Measurements from ENCODE around the gene MFGE8. TPM values are rescaled to one million over a fixed set of nuclear protein-coding genes. Genes with fewer than 3 reads are reported as not detected.

The MFGE8 gene
- total and polyA plus RNA-seq, 9 of the 15 experiments (the other 6 are each of a cell fraction or from before 2014, with no cell fraction given) = 2.3 to 142 (median 62.3) TPM

DNA sequence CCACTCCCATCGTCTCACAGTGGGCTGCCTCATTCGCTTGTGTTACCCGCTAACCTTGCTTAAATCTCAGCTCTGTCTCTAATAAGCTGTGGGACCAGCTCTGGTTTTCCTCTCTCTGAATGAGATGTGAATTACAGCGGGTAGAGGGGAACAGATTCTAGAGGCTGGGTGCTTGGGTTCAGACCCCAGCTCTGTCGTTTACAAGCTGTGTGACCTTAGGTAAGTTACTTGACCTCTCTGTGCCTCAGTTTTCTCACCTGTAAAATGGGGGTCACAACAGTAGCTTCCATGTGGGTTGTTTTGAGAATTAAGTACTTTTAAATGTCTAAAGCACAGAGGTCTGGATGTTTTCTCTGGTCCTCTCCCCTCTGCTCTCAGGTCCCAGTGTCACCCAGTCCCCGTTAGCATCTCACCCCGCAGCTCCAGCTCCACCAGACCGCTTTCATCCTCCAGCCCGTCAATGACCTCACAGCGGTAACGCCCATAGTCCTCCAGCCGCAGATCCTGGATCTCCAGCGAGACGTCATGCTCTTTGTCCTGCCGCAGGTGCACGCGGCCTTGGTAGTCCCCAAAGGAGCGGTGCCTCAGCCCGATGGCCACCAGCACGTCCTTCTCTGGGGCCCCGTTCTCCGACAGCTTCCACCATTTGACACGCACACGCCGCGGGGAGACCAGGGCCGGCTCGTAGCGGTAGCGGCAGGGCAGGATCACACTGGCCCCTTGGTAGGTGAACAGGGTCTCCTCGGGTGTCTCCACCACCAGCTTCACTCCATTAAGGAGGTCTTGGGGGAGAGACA lies 32.0 kb downstream of the MFGE8 start (continued):
- TF ChIP-seq, protein P1, sequence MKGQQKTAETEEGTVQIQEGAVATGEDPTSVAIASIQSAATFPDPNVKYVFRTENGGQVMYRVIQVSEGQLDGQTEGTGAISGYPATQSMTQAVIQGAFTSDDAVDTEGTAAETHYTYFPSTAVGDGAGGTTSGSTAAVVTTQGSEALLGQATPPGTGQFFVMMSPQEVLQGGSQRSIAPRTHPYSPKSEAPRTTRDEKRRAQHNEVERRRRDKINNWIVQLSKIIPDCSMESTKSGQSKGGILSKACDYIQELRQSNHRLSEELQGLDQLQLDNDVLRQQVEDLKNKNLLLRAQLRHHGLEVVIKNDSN (CRISPR knock-in tag; IDR thresholded peaks at IDR 0.05) = no peak
- TF ChIP-seq HDAC2 (IDR thresholded peaks at IDR 0.05) (peak; percentile 75; the same call in 1 of the 2 replicates), CC2D1A (IDR thresholded peaks at IDR 0.05) (no peak)
- TF ChIP-seq, protein P2, sequence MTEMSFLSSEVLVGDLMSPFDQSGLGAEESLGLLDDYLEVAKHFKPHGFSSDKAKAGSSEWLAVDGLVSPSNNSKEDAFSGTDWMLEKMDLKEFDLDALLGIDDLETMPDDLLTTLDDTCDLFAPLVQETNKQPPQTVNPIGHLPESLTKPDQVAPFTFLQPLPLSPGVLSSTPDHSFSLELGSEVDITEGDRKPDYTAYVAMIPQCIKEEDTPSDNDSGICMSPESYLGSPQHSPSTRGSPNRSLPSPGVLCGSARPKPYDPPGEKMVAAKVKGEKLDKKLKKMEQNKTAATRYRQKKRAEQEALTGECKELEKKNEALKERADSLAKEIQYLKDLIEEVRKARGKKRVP (CRISPR knock-in tag; IDR thresholded peaks at IDR 0.05) = no peak

DNA sequence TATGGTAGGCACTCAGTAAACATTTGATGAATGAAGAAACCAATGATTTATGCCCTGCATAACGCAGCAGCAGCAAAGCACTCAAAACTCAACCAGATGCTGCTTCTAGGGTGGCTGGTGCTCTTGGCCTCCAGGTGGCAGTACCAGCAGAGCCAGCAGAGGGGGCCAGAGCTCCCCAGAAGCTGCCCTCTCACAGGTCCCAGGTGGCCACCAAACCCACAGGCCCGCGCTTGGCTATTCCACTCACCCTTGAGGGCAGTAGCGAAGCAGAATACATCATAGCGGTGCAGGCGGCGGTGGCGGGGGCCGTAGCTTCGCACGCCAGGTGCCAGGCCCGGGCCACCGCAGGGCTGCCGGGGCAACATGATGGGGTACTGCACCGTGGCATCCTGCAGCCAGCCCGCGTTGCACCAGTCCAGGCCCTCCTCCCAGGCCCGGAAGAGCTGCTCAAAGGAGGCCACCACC lies 34.4 kb downstream of the MFGE8 start:
- no peak overlapping the region for H3K9ac ChIP-seq (ENCODE audit: insufficient read depth in 1 of 2, low read depth in 2 of 2, low read length in 2 of 2)
- FAIRE-seq (peak; percentile 82), DNase-seq (ENCODE audit: extremely low read depth in 1 of 4, low spot score in 3 of 4) (peak; percentile 74 to 83 (median 83)), ATAC-seq (peak; percentile 96)
- no peaks in the 10 kb centered on the region for H3K79me2 ChIP-seq (ENCODE audit: control insufficient read depth, insufficient read depth, low read length)
- no peak overlapping the region for H3K4me2 ChIP-seq (ENCODE audit: insufficient read depth, low read length)
- intact Hi-C loops (cut with micrococcal nuclease) (no loop called here), in situ Hi-C loops (cut with MboI) (no loop called here)
- no peaks in the 10 kb centered on the region for H3K9me1 ChIP-seq (ENCODE audit: control insufficient read depth, insufficient read depth, low read length)
- ChIA-PET CTCF (ENCODE audit: low intra/inter-chr PET ratio) (interaction anchor here (1.3 kb wide), 1 partner anchor 299 kb away, joined by 4 read pairs; no protein-coding TSS in a partner anchor), POLR2A (interaction anchor here (0.6 to 1.4 kb wide), 9 partner anchors 9 to 167 kb away, joined by 3 to 5 read pairs (median 3); no protein-coding TSS in a partner anchor)
- H2AFZ ChIP-seq (ENCODE audit: low read depth, low read length) = no peak overlapping the region
- no peak overlapping the region for H3K4me3 ChIP-seq
- WGBS (ENCODE audit: insufficient coverage, low coverage, missing lambda C conversion rate) = 25% methylated on average over 14 of the region's 18 CpGs
- H3K27me3 ChIP-seq (ENCODE audit: control insufficient read depth in 2 of 2, insufficient read depth in 2 of 2, low read length in 2 of 2) = peaks cover 11 to 36% of the 10 kb centered on the region in 2 experiments; a peak in 3 of 5 replicates
- peaks cover 5% of the 10 kb centered on the region; the same call in 1 of the 2 replicates for H4K20me1 ChIP-seq (replicated peaks; ENCODE audit: control insufficient read depth, insufficient read depth, low read length)
- H3K4me1 ChIP-seq (replicated peaks in 1 of 2; ENCODE audit: control insufficient read depth in 2 of 2, insufficient read depth in 2 of 2, low read length in 2 of 2) = peaks cover 8 to 34% of the 10 kb centered on the region in 2 experiments; a peak in 4 of 5 replicates
- no peaks in the 10 kb centered on the region for H3K9me3 ChIP-seq (replicated peaks; ENCODE audit: control insufficient read depth, insufficient read depth, low read depth, low read length)
- H3K27ac ChIP-seq (ENCODE audit: extremely low read depth, low read depth, low read length) = no peak overlapping the region
- H3K36me3 ChIP-seq (ENCODE audit: control insufficient read depth, insufficient read depth, low read length) = no peaks in the 10 kb centered on the region
- no TSS peak for BruUV-seq (replicated peaks)
- TF ChIP-seq TFAM (CRISPR knock-in tag; conservative IDR thresholded peaks at IDR 0.05) = no peak
- no peak for TF ChIP-seq NCOA6 (IDR thresholded peaks at IDR 0.05)
- TF ChIP-seq TCFL5 (CRISPR knock-in tag; conservative IDR thresholded peaks at IDR 0.05) = no peak
- no peak for TF ChIP-seq PCBP1 (IDR thresholded peaks at IDR 0.05; ENCODE audit: low read depth, low read length, poor library complexity, severe bottlenecking)
- no peak for TF ChIP-seq YBX1 (IDR thresholded peaks at IDR 0.05)
- no peak for TF ChIP-seq TAF15 (IDR thresholded peaks at IDR 0.05; ENCODE audit: low read depth, low read length)
- TF ChIP-seq SAFB (IDR thresholded peaks at IDR 0.05; ENCODE audit: borderline replicate concordance, low read depth, low read length) = no peak
- TF ChIP-seq BHLHE40 (IDR thresholded peaks at IDR 0.05; ENCODE audit: low read length) = 0 out of 2 replicates have a peak, but pooled peaks have one; percentile 27
- 0 out of 2 replicates have a peak, but pooled peaks have one; percentile 14 for TF ChIP-seq MYC (IDR thresholded peaks at IDR 0.05; ENCODE audit: low read depth, low read length)
- TF ChIP-seq MYC (CRISPR knock-in tag; IDR thresholded peaks at IDR 0.05; ENCODE audit: borderline replicate concordance, low read depth) = no peak
- TF ChIP-seq, protein P3, sequence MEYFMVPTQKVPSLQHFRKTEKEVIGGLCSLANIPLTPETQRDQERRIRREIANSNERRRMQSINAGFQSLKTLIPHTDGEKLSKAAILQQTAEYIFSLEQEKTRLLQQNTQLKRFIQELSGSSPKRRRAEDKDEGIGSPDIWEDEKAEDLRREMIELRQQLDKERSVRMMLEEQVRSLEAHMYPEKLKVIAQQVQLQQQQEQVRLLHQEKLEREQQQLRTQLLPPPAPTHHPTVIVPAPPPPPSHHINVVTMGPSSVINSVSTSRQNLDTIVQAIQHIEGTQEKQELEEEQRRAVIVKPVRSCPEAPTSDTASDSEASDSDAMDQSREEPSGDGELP (CRISPR knock-in tag; IDR thresholded peaks at IDR 0.05; ENCODE audit: borderline replicate concordance) = peak; percentile 56
- TF ChIP-seq, protein P4, sequence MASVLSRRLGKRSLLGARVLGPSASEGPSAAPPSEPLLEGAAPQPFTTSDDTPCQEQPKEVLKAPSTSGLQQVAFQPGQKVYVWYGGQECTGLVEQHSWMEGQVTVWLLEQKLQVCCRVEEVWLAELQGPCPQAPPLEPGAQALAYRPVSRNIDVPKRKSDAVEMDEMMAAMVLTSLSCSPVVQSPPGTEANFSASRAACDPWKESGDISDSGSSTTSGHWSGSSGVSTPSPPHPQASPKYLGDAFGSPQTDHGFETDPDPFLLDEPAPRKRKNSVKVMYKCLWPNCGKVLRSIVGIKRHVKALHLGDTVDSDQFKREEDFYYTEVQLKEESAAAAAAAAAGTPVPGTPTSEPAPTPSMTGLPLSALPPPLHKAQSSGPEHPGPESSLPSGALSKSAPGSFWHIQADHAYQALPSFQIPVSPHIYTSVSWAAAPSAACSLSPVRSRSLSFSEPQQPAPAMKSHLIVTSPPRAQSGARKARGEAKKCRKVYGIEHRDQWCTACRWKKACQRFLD (CRISPR knock-in tag; IDR thresholded peaks at IDR 0.05) = no peak

Data from K562 (cell line).